Loucy (cell line): Measurements from ENCODE around the gene A2M.

Experiments used
- EZH2phosphoT487 ChIP-seq: fragments of 200-600 bp; IDR thresholded peaks from 2 replicates; pipeline ENCODE4 v1.6.1; 2018; ENCODE audit warnings: antibody characterized with exemption, mild to moderate bottlenecking, moderate library complexity, borderline replicate concordance
- TF ChIP-seq, protein P1 (sequence below): fragments of 200-600 bp; sonication (generic); conservative IDR thresholded peaks from 2 replicates; pipeline ENCODE4 v1.5.1; 2014; ENCODE audit warnings: mild to moderate bottlenecking, antibody characterized with exemption, low read length

DNA sequence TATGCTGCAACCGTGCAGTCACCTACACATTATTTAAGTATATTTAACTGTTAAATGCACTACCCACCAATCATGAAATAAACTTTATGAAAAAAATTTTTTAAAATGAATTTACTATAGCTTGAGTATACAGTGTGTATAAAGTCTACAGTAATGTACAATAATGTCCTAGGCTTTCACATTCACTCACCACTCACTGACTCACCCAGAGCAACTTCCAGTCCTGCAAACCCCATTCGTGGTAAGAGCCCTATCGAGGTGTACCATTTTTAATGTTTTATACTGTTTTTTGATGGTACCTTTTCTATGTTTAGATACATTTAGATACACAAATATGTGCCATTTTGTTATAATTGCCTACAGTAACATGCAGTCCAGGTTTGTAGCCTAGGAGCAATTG lies 78.3 kb downstream of the A2M start:
- TF ChIP-seq, protein P1, sequence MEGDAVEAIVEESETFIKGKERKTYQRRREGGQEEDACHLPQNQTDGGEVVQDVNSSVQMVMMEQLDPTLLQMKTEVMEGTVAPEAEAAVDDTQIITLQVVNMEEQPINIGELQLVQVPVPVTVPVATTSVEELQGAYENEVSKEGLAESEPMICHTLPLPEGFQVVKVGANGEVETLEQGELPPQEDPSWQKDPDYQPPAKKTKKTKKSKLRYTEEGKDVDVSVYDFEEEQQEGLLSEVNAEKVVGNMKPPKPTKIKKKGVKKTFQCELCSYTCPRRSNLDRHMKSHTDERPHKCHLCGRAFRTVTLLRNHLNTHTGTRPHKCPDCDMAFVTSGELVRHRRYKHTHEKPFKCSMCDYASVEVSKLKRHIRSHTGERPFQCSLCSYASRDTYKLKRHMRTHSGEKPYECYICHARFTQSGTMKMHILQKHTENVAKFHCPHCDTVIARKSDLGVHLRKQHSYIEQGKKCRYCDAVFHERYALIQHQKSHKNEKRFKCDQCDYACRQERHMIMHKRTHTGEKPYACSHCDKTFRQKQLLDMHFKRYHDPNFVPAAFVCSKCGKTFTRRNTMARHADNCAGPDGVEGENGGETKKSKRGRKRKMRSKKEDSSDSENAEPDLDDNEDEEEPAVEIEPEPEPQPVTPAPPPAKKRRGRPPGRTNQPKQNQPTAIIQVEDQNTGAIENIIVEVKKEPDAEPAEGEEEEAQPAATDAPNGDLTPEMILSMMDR = no peak
- TF ChIP-seq EZH2phosphoT487 = no peak
